ENCODE data around the gene CA6. TPM values are rescaled to one million over a fixed set of nuclear protein-coding genes. Genes with fewer than 3 reads are reported as not detected.

CA6 gene
- total and polyA plus RNA-seq, 4 donors = 0.03 TPM; not detected in 3

- Histone ChIP-seq H3K27me3 (ENCODE audit: control insufficient read depth in 3 of 3, insufficient read depth in 3 of 3, low read length in 2 of 3) (no peaks in the 10 kb centered on the region), H3K9ac (ENCODE audit: insufficient read depth in 1 of 2, low read length in 2 of 2) (no peak overlapping the region), H3K27ac (ENCODE audit: low read depth in 1 of 2, low read length in 1 of 2) (no peak overlapping the region), H3K9me3 (ENCODE audit: control insufficient read depth in 4 of 4, insufficient read depth in 3 of 4, low read length in 3 of 4) (peaks cover 0 to under 1% (median 0%) of the 10 kb centered on the region in 4 donors), H3K36me3 (ENCODE audit: control insufficient read depth in 4 of 4, insufficient read depth in 4 of 4, low read length in 4 of 4) (no peaks in the 10 kb centered on the region), H3K4me1 (ENCODE audit: control insufficient read depth in 5 of 5, insufficient read depth in 5 of 5, low read length in 5 of 5) (no peaks in the 10 kb centered on the region), H3K4me3 (no peak overlapping the region)
- ATAC-seq (ENCODE audit: insufficient read depth, low FRiP score) (no peak), DNase-seq (no peak)
- WGBS, 2 donors = 71 to 72% methylated on average over 7 of the region's 7 CpGs
- no peak for TF ChIP-seq CTCF (IDR thresholded peaks at IDR 0.05; ENCODE audit: control extremely low read depth, extremely low read depth)
These were observed 28.9 kb downstream of the CA6 start for GRCh38 chr1:8974551-8974950.

- Histone ChIP-seq H3K9ac (ENCODE audit: insufficient read depth in 1 of 2, low read length in 2 of 2) (no peak overlapping the region), H3K27ac (ENCODE audit: low read depth in 1 of 2, low read length in 1 of 2) (no peak overlapping the region), H3K4me1 (ENCODE audit: control insufficient read depth in 5 of 5, insufficient read depth in 5 of 5, low read length in 5 of 5) (no peaks in the 10 kb centered on the region), H3K27me3 (ENCODE audit: control insufficient read depth in 3 of 3, insufficient read depth in 3 of 3, low read length in 2 of 3) (no peaks in the 10 kb centered on the region), H3K9me3 (ENCODE audit: control insufficient read depth in 4 of 4, insufficient read depth in 3 of 4, low read length in 3 of 4) (peaks cover 0 to 2% (median 0%) of the 10 kb centered on the region in 4 donors), H3K36me3 (ENCODE audit: control insufficient read depth in 4 of 4, insufficient read depth in 4 of 4, low read length in 4 of 4) (no peaks in the 10 kb centered on the region), H3K4me3 (no peak overlapping the region)
- ATAC-seq (ENCODE audit: insufficient read depth, low FRiP score) = no peak
- no peak for DNase-seq
- 77 to 87% methylated on average over 5 of the region's 5 CpGs for WGBS, 2 donors
- TF ChIP-seq CTCF (IDR thresholded peaks at IDR 0.05; ENCODE audit: control extremely low read depth, extremely low read depth) = no peak
These were observed 30.7 kb downstream of the CA6 start for GRCh38 chr1:8976338-8976737.

GRCh38 chr1:8976896-8977450, 31.3 kb downstream of the CA6 start:
- DNase-seq (no peak), ATAC-seq (ENCODE audit: insufficient read depth, low FRiP score) (no peak)
- no peaks in the 10 kb centered on the region for H3K27me3 ChIP-seq (ENCODE audit: control insufficient read depth in 3 of 3, insufficient read depth in 3 of 3, low read length in 2 of 3)
- no peak overlapping the region for H3K9ac ChIP-seq (ENCODE audit: insufficient read depth in 1 of 2, low read length in 2 of 2)
- H3K36me3 ChIP-seq (ENCODE audit: control insufficient read depth in 4 of 4, insufficient read depth in 4 of 4, low read length in 4 of 4) = no peaks in the 10 kb centered on the region
- peaks cover 0 to 2% (median 0%) of the 10 kb centered on the region in 4 donors for H3K9me3 ChIP-seq (ENCODE audit: control insufficient read depth in 4 of 4, insufficient read depth in 3 of 4, low read length in 3 of 4)
- no peaks in the 10 kb centered on the region for H3K4me1 ChIP-seq (ENCODE audit: control insufficient read depth in 5 of 5, insufficient read depth in 5 of 5, low read length in 5 of 5)
- TF ChIP-seq CTCF (IDR thresholded peaks at IDR 0.05; ENCODE audit: control extremely low read depth, extremely low read depth) = no peak
- WGBS, 2 donors = 91 to 95% methylated on average over 20 of the region's 20 CpGs
- H3K4me3 ChIP-seq = no peak overlapping the region
- H3K27ac ChIP-seq (ENCODE audit: low read depth in 1 of 2, low read length in 1 of 2) = no peak overlapping the region

GRCh38 chr1:8980656-8981055, 35.0 kb downstream of the CA6 start:
- Histone ChIP-seq H3K27me3 (ENCODE audit: control insufficient read depth in 3 of 3, insufficient read depth in 3 of 3, low read length in 2 of 3) (no peaks in the 10 kb centered on the region), H3K9me3 (ENCODE audit: control insufficient read depth in 4 of 4, insufficient read depth in 3 of 4, low read length in 3 of 4) (peaks cover 0 to 2% (median 0%) of the 10 kb centered on the region in 4 donors), H3K4me1 (ENCODE audit: control insufficient read depth in 5 of 5, insufficient read depth in 5 of 5, low read length in 5 of 5) (no peaks in the 10 kb centered on the region), H3K36me3 (ENCODE audit: control insufficient read depth in 4 of 4, insufficient read depth in 4 of 4, low read length in 4 of 4) (no peaks in the 10 kb centered on the region), H3K4me3 (no peak overlapping the region), H3K27ac (ENCODE audit: low read depth in 1 of 2, low read length in 1 of 2) (no peak overlapping the region), H3K9ac (ENCODE audit: insufficient read depth in 1 of 2, low read length in 2 of 2) (no peak overlapping the region)
- TF ChIP-seq CTCF (IDR thresholded peaks at IDR 0.05; ENCODE audit: control extremely low read depth, extremely low read depth) = no peak
- ATAC-seq (ENCODE audit: insufficient read depth, low FRiP score) = no peak
- 27 to 71% methylated on average over 3 of the region's 3 CpGs for WGBS, 2 donors
- no peak for DNase-seq

Measured in lung (tissue), 12 donors.